NT2/D1 (cell line): ENCODE results near the gene NDUFC1.
"Not testable (repeated sequence)": the region's sequence is repeated elsewhere in the genome, so short reads cannot be mapped to it uniquely, and the experiment has no call there.

Experiments used
- DNase-seq: peaks from one replicate; pipeline ENCODE4 v3.0.0-alpha.2; 2011; ENCODE audit warnings: low read depth, low spot score
- H3K27me3 ChIP-seq: 2 replicates; pipeline ENCODE4 v1.6.0; 2011; ENCODE audit warnings: mild to moderate bottlenecking; ENCODE audit not compliant: insufficient read length, insufficient read depth
- H3K36me3 ChIP-seq: 2 replicates; pipeline ENCODE4 v1.6.1; 2011; ENCODE audit warnings: mild to moderate bottlenecking, low read length, mixed read lengths; ENCODE audit not compliant: insufficient read depth, insufficient read length
- H3K4me1 ChIP-seq: 2 replicates; pipeline ENCODE4 v1.5.1; 2011; ENCODE audit not compliant: insufficient read depth, insufficient read length
- H3K4me3 ChIP-seq: 2 replicates; pipeline ENCODE4 v1.5.1; 2011; ENCODE audit warnings: low read depth; ENCODE audit not compliant: insufficient read length
- H3K9ac ChIP-seq: 2 replicates; pipeline ENCODE4 v1.6.0; 2011; ENCODE audit warnings: low read depth; ENCODE audit not compliant: insufficient read length
- H3K9me3 ChIP-seq: 2 replicates; pipeline ENCODE4 v1.5.1; 2011; ENCODE audit warnings: mild to moderate bottlenecking, low read length; ENCODE audit not compliant: insufficient read depth
- SUZ12 ChIP-seq: IDR thresholded peaks from 2 replicates; pipeline ENCODE4 v1.6.1; 2011; ENCODE audit not compliant: insufficient read length, insufficient read depth; ENCODE audit errors: extremely low read depth
- YY1 ChIP-seq: IDR thresholded peaks from 2 replicates; pipeline ENCODE4 v1.6.1; 2011; ENCODE audit not compliant: insufficient read length, insufficient read depth
- ZNF274 ChIP-seq: IDR thresholded peaks from 2 replicates; pipeline ENCODE4 v1.6.1; 2011; ENCODE audit warnings: mild to moderate bottlenecking, low read depth, low read length

Gene NDUFC1

DNA sequence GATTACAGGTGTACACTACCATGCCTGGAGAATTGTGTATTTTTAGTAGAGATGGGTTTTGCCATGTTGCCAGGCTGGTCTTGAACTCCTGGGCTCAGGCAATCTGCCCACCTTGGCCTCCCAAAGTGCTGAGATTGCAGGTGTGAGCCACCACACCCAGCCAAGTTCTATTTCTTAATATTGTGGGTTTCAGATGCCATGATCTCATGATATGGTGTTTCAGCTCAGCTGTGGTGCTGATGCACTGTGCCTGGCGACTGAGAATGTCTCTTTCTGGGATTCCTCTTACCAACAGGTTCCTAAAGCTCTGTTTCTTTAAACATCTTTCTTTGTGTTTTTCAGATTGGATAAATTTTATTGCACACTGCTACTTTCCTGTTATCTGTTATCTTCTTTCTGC is 17.3 kb upstream of the NDUFC1 start:
- Histone ChIP-seq H3K27me3 (no peaks in the 10 kb centered on the region), H3K9me3 (no peaks in the 10 kb centered on the region), H3K9ac (no peak overlapping the region), H3K4me1 (peaks cover 4% of the 10 kb centered on the region), H3K36me3 (no peaks in the 10 kb centered on the region), H3K4me3 (no peak overlapping the region)
- no peak for TF ChIP-seq ZNF274
- no peak for TF ChIP-seq SUZ12
- TF ChIP-seq YY1: no peak
- no peak for DNase-seq

DNA sequence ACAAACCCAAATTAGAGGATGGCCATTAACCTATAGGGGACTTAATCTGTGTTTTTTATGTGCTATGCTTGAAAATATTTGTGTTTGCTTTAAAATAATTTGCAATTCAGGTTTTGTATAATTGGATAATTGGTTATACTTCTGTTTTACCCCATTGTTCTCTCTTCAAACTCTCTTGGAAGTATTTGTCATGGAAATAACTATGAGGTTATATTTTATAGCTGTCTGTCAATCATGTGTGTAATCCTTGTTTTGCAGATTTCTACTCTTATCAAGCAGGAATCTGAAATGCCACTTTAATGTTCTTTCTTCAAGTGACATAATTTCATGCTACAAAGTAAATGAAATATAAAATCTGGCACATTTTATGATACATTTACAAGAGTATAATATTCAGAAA is 15.4 kb upstream of the NDUFC1 start:
- Histone ChIP-seq H3K4me1 (peaks cover 4% of the 10 kb centered on the region), H3K4me3 (no peak overlapping the region), H3K9ac (no peak overlapping the region), H3K36me3 (no peaks in the 10 kb centered on the region), H3K9me3 (no peaks in the 10 kb centered on the region), H3K27me3 (no peaks in the 10 kb centered on the region)
- DNase-seq: no peak
- TF ChIP-seq YY1: no peak
- no peak for TF ChIP-seq ZNF274
- no peak for TF ChIP-seq SUZ12

DNA sequence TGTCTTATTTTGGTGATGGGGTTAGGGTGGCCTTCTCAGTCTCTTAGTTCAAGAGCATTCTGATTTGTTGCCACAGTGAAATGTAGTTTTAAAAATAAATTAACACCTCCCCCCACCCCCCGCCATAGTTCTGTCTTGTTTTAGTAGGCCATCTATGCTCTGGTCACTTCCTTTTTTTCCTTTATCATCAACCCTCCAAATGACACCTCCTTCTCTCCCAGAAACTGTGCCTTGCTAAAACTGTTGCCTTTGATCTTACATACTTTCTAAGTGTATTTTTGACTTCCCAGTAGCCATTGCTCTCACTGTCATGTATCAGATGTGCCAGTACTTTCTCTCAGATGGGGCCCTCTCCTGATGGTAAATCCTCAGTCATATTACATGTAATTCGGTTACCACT is 14.5 kb upstream of the NDUFC1 start:
- no peaks in the 10 kb centered on the region for H3K27me3 ChIP-seq
- peaks cover 4% of the 10 kb centered on the region for H3K4me1 ChIP-seq
- no peaks in the 10 kb centered on the region for H3K9me3 ChIP-seq
- no peaks in the 10 kb centered on the region for H3K36me3 ChIP-seq
- H3K4me3 ChIP-seq: no peak overlapping the region
- H3K9ac ChIP-seq: no peak overlapping the region
- TF ChIP-seq YY1: no peak
- TF ChIP-seq ZNF274: no peak
- no peak for TF ChIP-seq SUZ12
- DNase-seq: no peak

DNA sequence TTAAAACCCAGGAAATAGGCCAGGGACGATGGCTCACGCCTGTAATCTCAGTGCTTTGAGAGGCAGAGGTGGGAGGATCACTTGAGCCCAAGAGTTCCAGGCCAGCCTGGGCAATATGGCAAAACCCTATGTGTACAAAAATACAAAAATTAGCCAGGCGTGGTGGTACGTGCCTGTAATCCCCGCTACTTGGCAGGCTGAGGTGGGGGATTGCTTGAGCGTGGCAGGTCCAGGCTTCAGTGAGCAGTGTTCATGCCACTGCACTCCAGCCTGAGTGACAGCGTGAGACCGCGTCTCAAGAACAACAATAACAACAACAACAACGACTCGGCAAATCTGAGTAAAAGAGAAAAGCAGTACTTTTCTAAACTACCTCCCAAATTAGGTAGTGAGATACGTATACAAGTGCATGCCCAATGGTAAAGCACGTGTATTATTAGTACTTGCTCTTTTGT is 13.0 kb upstream of the NDUFC1 start:
- H3K4me1 ChIP-seq: peaks cover 4% of the 10 kb centered on the region
- no peak overlapping the region for H3K4me3 ChIP-seq
- no peak overlapping the region for H3K9ac ChIP-seq
- no peaks in the 10 kb centered on the region for H3K36me3 ChIP-seq
- no peak for DNase-seq
- no peaks in the 10 kb centered on the region for H3K27me3 ChIP-seq
- H3K9me3 ChIP-seq: no peaks in the 10 kb centered on the region
- TF ChIP-seq ZNF274: no peak
- TF ChIP-seq YY1: no peak
- no peak for TF ChIP-seq SUZ12

DNA sequence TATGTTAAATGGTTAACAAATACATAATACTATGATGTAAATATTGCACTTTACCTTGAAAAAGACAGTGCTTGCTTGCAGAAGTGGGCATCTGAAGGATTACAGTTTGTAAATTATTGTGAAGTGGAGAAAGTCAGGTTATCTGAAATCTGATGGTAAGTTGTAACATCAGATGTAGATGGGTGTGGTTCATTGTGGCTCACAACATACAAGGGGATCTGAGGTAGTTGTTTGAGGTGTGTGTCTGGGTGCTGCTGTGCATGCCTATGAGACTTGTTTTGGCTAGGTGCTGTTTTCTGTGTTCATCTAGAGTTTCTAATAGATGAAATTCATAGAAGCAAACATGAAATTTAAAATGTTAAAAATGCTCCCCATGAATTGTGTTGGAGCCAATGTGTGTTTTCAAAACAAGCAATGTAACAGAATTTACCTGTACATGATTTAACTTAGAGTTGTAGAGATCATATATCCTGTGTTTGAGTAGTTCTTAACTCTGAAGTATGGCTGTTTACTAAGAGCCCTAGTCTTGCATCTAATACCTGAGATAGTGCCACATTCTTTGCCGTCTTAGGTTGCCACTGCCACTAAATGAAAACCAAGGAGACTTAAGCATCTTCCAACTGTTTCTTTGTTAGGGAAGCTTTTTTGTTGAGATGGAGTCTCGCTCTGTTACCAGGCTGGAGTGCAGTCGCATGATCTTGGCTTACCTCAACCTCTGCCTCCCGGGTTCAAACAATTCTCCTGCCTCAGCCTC is 11.9 kb upstream of the NDUFC1 start:
- no peaks in the 10 kb centered on the region for H3K27me3 ChIP-seq
- no peak for DNase-seq
- TF ChIP-seq YY1 (no peak), ZNF274 (no peak), SUZ12 (no peak)
- no peak overlapping the region for H3K4me3 ChIP-seq
- no peaks in the 10 kb centered on the region for H3K9me3 ChIP-seq
- no peaks in the 10 kb centered on the region for H3K36me3 ChIP-seq
- H3K9ac ChIP-seq: no peak overlapping the region
- peaks cover 4% of the 10 kb centered on the region for H3K4me1 ChIP-seq

DNA sequence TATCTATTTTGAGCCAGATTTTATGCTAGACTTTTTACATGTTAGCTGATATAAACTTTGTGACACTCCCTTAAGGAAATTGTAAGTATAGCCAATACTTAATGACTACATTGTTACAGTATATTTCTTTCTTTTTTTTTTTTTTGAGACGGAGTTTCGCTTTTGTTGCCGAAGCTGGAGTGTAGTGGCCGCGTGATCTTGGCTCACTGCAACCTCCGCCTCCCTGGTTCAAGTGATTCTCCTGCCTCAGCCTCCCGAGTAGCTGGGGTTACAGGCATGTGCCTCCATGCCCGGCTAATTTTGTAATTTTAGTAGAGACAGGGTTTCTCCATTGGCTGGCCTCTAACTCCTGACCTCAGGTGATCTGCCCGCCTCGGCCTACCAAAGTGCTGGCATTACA is 11.1 kb upstream of the NDUFC1 start:
- H3K9me3 ChIP-seq, H3K4me1 ChIP-seq, H3K36me3 ChIP-seq, H3K9ac ChIP-seq, H3K4me3 ChIP-seq, DNase-seq, H3K27me3 ChIP-seq: not testable (repeated sequence)

DNA sequence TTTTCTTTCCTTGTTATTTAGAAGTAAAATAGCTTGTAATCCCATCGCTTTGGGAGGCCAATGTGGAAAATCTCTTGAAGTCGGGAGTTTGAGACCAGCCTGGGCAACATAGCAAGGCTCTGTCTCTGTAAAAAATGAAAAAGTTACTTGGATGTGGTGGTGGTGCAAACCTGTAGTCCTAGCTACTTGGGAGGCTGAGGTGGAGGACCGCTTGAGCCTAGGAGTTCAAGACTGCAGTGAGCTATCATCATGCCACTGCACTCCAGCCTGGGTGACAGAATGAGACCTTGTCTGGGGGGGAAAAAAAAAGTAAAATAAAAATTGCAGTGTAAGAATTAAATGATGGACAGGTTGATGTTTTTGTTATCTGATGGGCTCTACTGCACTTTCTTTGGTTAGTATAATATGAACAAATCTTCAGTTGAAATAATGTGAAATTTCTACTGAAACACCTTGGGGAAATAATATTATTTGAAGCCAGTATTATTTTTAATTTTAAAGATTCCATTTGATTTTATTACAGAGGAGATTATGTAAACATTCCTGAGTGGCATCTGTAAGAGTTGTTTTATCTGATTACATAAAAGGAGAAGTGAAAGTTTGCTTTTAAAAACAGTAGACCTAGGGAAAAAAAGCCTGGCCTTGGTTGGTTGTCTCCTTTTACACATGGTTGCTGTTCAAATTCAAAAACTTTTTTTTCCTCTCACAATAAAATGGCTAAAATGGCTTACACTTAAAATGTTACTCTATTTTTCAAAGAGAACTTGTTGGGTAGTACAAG is 10.5 kb upstream of the NDUFC1 start:
- H3K4me1 ChIP-seq: peaks cover 4% of the 10 kb centered on the region
- no peak for TF ChIP-seq SUZ12
- TF ChIP-seq YY1: no peak
- no peak for TF ChIP-seq ZNF274
- no peak overlapping the region for H3K4me3 ChIP-seq
- H3K9ac ChIP-seq: no peak overlapping the region
- H3K36me3 ChIP-seq: peaks cover 4% of the 10 kb centered on the region
- no peaks in the 10 kb centered on the region for H3K27me3 ChIP-seq
- DNase-seq: no peak
- no peaks in the 10 kb centered on the region for H3K9me3 ChIP-seq
